RPMI8226 (cell line): Measurements from ENCODE around the gene RNF125.

ENCODE experiments used
- DNase-seq: peaks from one replicate; pipeline ENCODE4 v3.0.0-alpha.2; 2015

RNF125 gene

DNA sequence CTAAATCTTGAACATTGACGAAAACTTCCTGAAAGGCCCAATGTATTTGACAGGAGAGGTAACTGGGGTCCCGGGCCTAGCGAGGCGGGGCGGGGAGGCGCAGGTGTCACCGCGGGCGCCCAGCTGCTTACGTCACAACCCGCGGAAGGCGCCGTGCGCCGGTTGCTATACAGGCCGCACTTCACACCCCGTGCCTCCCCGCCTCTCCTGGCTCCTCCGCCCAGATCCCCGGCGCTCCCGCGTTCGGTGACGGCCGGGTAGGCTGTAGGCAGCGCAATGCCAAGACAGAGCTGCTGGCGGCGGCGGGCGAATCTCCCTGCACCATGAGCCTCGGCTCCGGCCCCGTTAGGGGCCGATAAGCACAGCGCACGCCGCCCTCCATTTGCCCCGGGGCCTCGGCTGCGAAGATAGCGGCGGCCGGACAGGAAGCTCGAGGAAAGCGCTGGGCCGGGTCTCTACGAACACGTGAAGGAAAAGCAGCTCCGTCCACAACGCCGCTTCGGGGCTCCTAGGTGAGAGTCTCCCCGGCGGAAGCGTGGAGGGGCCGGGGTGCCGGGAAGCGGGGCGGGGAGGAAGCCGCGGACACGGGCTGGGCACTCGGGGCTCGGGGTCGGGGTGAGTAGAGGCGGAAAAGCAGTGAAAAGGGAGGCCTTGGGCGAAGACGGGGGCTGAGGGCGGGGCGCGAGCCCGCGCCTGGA is 73.2 kb downstream of the RNF125 start, which contains the start of gene RNF138:
Gene RNF138, plus strand, starts transcription at position 151 of the 698 bp plus-strand sequence. CDS start 903 bp downstream, outside the sequence.
- DNase-seq, result peak; percentile 95

- DNase-seq, result peak; percentile 99
Observed at GRCh38 chr18:32092422-32093101, 73.9 kb downstream of the RNF125 start.

DNA sequence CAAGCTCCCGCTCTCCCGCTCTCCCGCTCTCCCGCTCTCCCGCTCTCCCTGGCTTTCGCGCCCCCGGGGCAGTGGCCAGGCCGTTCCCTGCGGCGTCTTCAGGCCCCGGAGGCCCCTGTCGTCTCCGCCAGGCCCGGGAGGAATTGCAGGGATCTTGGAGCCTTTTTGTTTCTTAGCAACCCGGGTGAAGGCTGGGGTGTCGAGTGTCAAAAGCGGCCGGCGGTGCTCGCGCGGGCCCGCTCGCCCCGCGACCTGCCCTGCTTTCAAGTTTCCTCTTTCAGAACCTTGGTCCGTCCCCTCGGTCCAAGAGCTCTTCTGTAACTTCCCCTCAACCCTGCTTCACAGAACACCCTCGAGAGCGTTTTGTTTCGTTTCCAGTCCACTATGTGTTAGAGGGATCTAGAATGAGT is 74.5 kb downstream of the RNF125 start:
- peak; percentile 70 for DNase-seq

- peak; percentile 27 for DNase-seq
Observed at GRCh38 chr18:32093523-32093922, 74.9 kb downstream of the RNF125 start.

GRCh38 chr18:32095192-32095899 is 76.7 kb downstream of the RNF125 start:
- no peak for DNase-seq

DNA sequence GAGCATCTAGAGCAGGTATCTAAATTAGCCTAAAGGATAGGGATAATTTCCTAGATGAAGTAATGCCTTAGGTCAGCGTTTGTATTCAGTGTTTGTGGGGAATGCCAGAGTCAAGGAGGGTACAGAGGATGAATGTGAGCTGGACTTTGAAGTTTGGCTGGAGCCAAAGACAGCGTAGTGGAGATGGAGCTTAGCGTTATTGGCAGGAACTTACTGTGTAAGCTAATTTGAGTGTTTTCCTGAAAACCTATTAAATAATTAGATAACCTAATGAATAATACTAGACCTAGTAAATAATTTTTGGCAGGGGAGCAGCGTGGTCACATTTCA is 77.2 kb downstream of the RNF125 start:
- no peak for DNase-seq

DNA sequence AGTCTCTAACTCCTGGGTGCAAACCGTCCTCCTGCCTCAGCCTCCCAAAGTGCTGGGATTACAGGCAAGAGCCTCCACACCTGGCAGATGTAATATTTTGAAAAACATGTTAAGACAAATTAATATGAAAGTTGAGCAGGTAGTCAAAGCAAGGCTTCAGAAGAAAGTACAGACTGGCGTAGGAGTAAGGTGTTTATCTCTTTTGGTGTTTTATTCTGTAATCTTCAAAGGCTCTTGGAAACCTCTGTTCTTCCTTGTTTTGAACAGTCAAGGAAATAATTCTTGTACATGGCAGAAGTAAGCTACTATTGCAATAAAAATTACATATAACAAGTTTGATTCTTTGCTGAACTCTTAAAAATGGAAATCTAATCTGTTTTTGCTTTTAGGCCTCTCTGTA is 78.3 kb downstream of the RNF125 start:
- no peak for DNase-seq

- DNase-seq, result no peak
Observed at GRCh38 chr18:32104516-32104915, 85.9 kb downstream of the RNF125 start.

DNA sequence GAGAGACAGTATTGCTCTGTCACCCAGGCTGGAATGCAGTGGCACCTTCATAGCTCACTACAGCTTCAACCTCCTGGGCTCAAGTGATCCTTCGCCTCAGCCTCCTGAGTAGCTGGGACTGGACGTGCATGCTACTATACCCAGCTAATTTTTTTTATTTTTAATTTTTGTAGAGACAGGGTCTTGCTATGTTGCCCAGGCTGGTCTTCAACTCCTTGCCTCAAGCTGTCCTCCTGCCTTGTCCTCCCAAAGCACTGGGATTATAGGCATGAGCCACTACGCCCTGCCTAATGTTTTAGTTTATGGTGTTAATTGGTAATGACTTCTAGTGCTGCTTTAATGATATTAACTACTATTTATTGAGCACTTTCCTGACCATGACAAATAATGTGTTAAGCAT is 91.4 kb downstream of the RNF125 start:
- no peak for DNase-seq

- DNase-seq, result no peak
Observed at GRCh38 chr18:32111706-32112105, 93.1 kb downstream of the RNF125 start.

- no peak for DNase-seq
Observed at GRCh38 chr18:32112826-32113225, 94.2 kb downstream of the RNF125 start.

- no peak for DNase-seq
Observed at GRCh38 chr18:32114293-32114942, 95.8 kb downstream of the RNF125 start.

DNA sequence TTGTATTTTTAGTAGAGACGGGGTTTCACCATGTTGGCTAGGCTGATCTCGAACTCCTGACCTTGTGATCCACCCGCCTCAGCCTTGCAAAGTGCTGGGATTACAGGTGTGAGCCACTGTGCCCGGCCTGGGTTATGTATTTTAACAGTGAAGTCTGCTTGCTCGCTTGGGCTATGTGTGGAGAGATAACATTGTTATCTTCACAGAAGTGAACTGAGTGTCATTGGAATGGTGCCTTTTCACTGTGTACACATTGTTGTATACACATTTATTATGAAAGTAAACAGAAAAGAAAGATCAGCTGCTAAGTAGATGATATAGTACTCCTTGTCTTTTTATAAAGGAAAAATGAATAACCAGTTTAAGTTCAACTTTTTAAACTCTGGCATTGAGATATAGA is 103.4 kb downstream of the RNF125 start:
- no peak for DNase-seq
